KOPT-K1 (cell line): Measurements from ENCODE around the gene NUDT6.
"Not testable (repeated sequence)": the region's sequence is repeated elsewhere in the genome, so short reads cannot be mapped to it uniquely, and the experiment has no call there.

ENCODE experiments used
- H3K27ac ChIP-seq: fragments of 200-600 bp; sonication (generic); 2 replicates; pipeline ENCODE4 v1.5.1; 2016; ENCODE audit warnings: antibody characterized with exemption, mild to moderate bottlenecking, low read depth, low read length; ENCODE audit not compliant: poor library complexity, severe bottlenecking
- H3K36me3 ChIP-seq: fragments of 200-600 bp; sonication (generic); 2 replicates; pipeline ENCODE4 v1.5.1; 2017; ENCODE audit warnings: antibody characterized with exemption, mild to moderate bottlenecking, low read length, moderate library complexity; ENCODE audit not compliant: insufficient read depth
- H3K9me3 ChIP-seq: fragments of 200-600 bp; sonication (generic); 2 replicates; pipeline ENCODE4 v1.5.1; 2017; ENCODE audit warnings: antibody characterized with exemption, low read length, mild to moderate bottlenecking; ENCODE audit not compliant: insufficient read depth, poor library complexity, severe bottlenecking

Gene NUDT6

DNA sequence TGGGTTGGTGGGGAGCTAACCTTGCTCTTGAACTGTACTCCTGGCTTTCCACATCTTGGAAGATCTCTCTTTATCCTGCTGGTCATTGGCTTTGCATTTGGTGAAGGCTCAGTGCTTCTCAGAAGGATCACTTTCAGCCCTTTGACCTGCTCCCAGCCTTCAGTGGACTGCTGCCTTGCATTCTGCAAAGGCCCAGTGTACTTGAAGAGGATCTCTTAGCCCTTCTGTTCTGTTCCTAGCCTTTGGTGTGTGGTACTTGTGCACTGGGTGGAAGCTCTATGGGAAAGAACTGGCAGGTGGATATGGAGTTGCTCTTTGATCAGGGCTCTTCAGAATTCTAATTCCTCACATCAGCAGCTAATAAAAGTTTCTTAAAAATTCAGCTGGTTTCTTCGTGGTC lies 49.3 kb downstream of the NUDT6 start:
- H3K36me3 ChIP-seq = no peaks in the 10 kb centered on the region
- H3K27ac ChIP-seq = no peak overlapping the region

DNA sequence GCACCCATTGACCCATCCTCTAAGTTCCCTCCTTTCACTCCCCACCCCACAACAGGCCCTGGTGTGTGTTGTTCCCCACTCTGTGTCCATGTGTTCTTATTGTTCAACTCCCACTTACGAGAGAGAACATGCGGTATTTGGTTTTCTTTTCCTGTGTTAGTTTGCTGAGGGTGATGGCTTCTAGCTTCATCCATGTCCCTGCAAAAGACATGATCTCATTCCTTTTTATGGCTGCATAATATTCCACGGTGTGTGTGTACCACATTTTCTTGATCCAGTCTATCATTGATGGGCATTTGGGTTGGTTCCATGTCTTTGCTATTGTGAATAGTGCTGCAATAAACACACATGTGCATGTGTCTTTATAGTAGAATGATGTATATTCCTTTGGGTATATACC lies 54.2 kb downstream of the NUDT6 start:
- not testable (repeated sequence) for H3K27ac ChIP-seq, H3K36me3 ChIP-seq, H3K9me3 ChIP-seq

More for the DNA sequence above, 49.3 kb downstream of the NUDT6 start:
- H3K9me3 ChIP-seq = peaks cover 5% of the 10 kb centered on the region

DNA sequence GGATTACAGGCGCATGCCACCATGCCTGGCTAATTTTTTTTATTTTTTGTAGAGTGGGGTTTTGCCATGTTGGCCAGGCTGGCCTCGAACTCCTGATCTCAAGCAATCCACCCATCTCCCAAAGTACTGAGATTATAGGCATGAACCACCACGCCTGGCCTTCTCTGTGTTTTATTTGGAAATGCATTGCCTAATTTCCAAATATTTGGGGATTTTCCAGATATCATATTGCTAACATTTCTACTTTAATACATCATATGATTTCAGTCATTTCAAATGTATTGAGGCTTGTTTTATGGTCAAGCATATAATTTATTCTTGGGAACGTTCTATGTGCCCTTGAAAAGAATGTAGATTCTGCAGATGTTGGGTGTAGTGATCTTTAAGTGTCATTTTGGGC lies 57.0 kb downstream of the NUDT6 start:
- Histone ChIP-seq H3K9me3 (no peaks in the 10 kb centered on the region), H3K36me3 (no peaks in the 10 kb centered on the region), H3K27ac (no peak overlapping the region)

- no peaks in the 10 kb centered on the region for H3K36me3 ChIP-seq
- no peak overlapping the region for H3K27ac ChIP-seq
- no peaks in the 10 kb centered on the region for H3K9me3 ChIP-seq
Measured at GRCh38 chr4:122863639-122864038, 58.8 kb downstream of the NUDT6 start.

- H3K27ac ChIP-seq = no peak overlapping the region
- no peaks in the 10 kb centered on the region for H3K9me3 ChIP-seq
Measured at GRCh38 chr4:122861172-122861943, 61.0 kb downstream of the NUDT6 start.

GRCh38 chr4:122858705-122859104 lies 63.7 kb downstream of the NUDT6 start:
- Histone ChIP-seq H3K9me3 (no peaks in the 10 kb centered on the region), H3K27ac (no peak overlapping the region), H3K36me3 (no peaks in the 10 kb centered on the region)

More at GRCh38 chr4:122861172-122861943, 61.0 kb downstream of the NUDT6 start:
- no peaks in the 10 kb centered on the region for H3K36me3 ChIP-seq

DNA sequence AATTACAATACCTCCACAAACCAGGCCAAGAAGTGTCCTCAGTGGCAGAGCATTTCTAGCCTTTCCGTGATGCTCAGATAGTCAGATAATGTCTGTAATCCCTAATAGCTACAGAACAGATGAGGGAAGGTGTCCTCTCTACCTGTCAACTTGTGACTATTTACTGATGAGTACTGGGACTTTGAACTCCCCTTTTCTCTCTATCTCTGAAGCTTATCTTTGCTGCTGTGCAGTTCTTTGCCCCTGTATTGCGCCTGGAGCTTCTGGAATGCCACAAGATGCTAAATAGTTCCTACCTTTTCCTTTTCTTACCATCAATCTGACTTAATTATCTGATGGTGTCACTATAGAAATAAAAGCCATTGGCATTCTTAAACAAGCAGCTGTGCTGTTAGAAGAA lies 65.2 kb downstream of the NUDT6 start:
- Histone ChIP-seq H3K36me3 (no peaks in the 10 kb centered on the region), H3K27ac (no peak overlapping the region), H3K9me3 (no peaks in the 10 kb centered on the region)

DNA sequence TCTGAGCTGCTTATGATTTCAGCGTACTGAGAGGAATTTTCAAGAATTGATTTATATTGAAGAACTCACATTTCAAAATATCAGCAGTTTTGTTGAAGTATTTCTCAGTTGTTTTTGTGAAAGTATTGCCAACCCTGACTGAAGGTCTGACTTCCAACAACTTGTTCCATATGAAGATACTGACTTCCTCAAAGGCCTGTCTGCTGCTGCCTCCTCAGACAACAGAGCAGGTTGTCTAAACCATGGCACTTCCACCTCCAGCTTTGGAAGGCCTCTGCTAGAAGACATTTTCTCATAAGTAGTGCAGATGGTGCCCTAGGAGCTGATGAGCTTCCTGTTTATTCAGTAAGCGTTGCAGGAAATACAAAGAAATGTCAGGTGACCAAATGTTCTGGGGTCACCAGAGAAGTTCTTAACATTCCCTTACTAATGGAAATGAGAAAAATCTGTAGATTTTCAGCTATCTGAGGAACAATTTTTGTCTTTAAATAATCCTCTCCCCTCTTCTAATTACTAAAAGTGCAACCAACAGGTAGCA lies 67.0 kb downstream of the NUDT6 start:
- H3K36me3 ChIP-seq = no peaks in the 10 kb centered on the region
- no peaks in the 10 kb centered on the region for H3K9me3 ChIP-seq
- H3K27ac ChIP-seq = no peak overlapping the region

GRCh38 chr4:122854447-122855352 lies 67.7 kb downstream of the NUDT6 start:
- Histone ChIP-seq H3K9me3 (no peaks in the 10 kb centered on the region), H3K27ac (no peak overlapping the region), H3K36me3 (no peaks in the 10 kb centered on the region)

- Histone ChIP-seq H3K9me3 (no peaks in the 10 kb centered on the region), H3K36me3 (no peaks in the 10 kb centered on the region), H3K27ac (no peak overlapping the region)
Measured at GRCh38 chr4:122851568-122851967, 70.8 kb downstream of the NUDT6 start.

DNA sequence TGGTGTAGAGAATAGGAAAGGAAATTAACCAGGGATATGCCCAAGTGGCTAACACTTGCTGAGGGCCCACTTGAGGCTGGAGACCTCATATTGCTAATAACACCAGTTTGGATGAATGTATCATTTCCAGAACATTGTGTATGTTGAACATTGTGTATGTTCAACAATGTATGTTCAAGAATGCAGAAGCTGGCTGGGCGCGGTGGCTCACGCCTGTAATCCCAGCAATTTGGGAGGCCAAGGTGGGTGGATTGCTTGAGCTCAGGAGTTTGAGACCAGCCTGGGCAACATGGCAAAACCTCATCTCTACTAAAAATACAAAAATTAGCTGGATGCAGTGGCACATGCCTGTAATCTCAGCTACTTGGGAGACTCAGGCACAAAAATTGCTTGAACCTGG lies 72.6 kb downstream of the NUDT6 start:
- H3K9me3 ChIP-seq, H3K36me3 ChIP-seq, H3K27ac ChIP-seq: not testable (repeated sequence)

GRCh38 chr4:122847931-122848330 lies 74.5 kb downstream of the NUDT6 start:
- no peaks in the 10 kb centered on the region for H3K36me3 ChIP-seq

GRCh38 chr4:122845760-122846159 lies 76.6 kb downstream of the NUDT6 start:
- Histone ChIP-seq H3K9me3 (no peaks in the 10 kb centered on the region), H3K36me3 (no peaks in the 10 kb centered on the region), H3K27ac (no peak overlapping the region)

More at GRCh38 chr4:122847931-122848330, 74.5 kb downstream of the NUDT6 start:
- Histone ChIP-seq H3K9me3 (no peaks in the 10 kb centered on the region), H3K27ac (no peak overlapping the region)

- Histone ChIP-seq H3K27ac (no peak overlapping the region), H3K36me3 (no peaks in the 10 kb centered on the region), H3K9me3 (no peaks in the 10 kb centered on the region)
Measured at GRCh38 chr4:122845066-122845465, 77.3 kb downstream of the NUDT6 start.

DNA sequence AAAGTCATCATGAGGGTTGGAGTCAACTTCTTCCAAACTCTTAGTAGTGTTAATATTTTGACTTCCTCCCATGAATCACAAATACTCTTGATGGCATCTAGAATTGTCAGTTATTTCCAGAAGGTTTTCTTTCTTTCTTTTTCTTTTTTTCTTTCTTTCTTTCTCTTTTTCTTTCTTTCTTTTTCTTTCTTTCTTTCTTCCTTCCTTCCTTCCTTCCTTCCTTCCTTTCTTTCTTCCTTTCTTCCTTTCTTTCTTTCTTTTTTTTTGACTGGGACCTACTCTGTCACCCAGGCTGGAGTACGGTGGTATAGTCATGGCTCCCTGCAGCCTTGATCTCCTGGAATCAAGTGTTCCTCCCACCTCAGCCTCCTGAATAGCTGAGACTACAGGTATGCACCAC lies 78.0 kb downstream of the NUDT6 start:
- H3K9me3 ChIP-seq, H3K27ac ChIP-seq, H3K36me3 ChIP-seq: not testable (repeated sequence)
